HG02870 (cell line): ENCODE data around the gene VAC14.
"Not testable (repeated sequence)": the region's sequence is repeated elsewhere in the genome, so short reads cannot be mapped to it uniquely, and the experiment has no call there.

Experiments used
- ATAC-seq: cut with Tn5 transposase; IDR thresholded peaks from one replicate; pipeline ENCODE4 v1.9.1; 2021; ENCODE audit warnings: mild to moderate bottlenecking, moderate library complexity; ENCODE audit not compliant: unreplicated experiment

VAC14 gene

GRCh38 chr16:70746040-70746707, 54.8 kb downstream of the VAC14 start:
- ATAC-seq, result no peak

GRCh38 chr16:70745536-70746025, 55.4 kb downstream of the VAC14 start:
- ATAC-seq, result no peak

GRCh38 chr16:70744366-70744765, 56.6 kb downstream of the VAC14 start:
- ATAC-seq, result no peak

GRCh38 chr16:70743791-70744190, 57.2 kb downstream of the VAC14 start:
- no peak for ATAC-seq

GRCh38 chr16:70742967-70743366, 58.0 kb downstream of the VAC14 start:
- ATAC-seq, result not testable (repeated sequence)

- no peak for ATAC-seq
Measured at GRCh38 chr16:70741783-70742125, 59.2 kb downstream of the VAC14 start.

- ATAC-seq, result no peak
Measured at GRCh38 chr16:70740914-70741782, 59.8 kb downstream of the VAC14 start.

GRCh38 chr16:70740174-70740913, 60.6 kb downstream of the VAC14 start:
- no peak for ATAC-seq

- no peak for ATAC-seq
Measured at GRCh38 chr16:70739389-70739788, 61.6 kb downstream of the VAC14 start.

GRCh38 chr16:70738083-70738977, 62.6 kb downstream of the VAC14 start:
- ATAC-seq, result no peak

- ATAC-seq, result peak; percentile 81
Measured at GRCh38 chr16:70737377-70738082, 63.4 kb downstream of the VAC14 start.

- no peak for ATAC-seq
Measured at GRCh38 chr16:70736465-70737376, 64.2 kb downstream of the VAC14 start.

- ATAC-seq, result no peak
Measured at GRCh38 chr16:70735141-70735979, 65.6 kb downstream of the VAC14 start.

GRCh38 chr16:70734522-70735095, 66.3 kb downstream of the VAC14 start:
- no peak for ATAC-seq

GRCh38 chr16:70730944-70731343, 70.0 kb downstream of the VAC14 start:
- ATAC-seq, result no peak

GRCh38 chr16:70730031-70730430, 70.9 kb downstream of the VAC14 start:
- no peak for ATAC-seq

- ATAC-seq, result no peak
Measured at GRCh38 chr16:70729292-70729691, 71.7 kb downstream of the VAC14 start.

- ATAC-seq, result no peak
Measured at GRCh38 chr16:70728150-70728549, 72.8 kb downstream of the VAC14 start.
